Progenitor cell of endocrine pancreas (in vitro differentiated cells): Measurements from ENCODE around the gene COPG2. TPM values are rescaled to one million over a fixed set of nuclear protein-coding genes. Genes with fewer than 3 reads are reported as not detected.

Source experiments
- DNase-seq: peaks from one replicate; pipeline ENCODE4 v3.0.0; 2021; ENCODE audit warnings: low spot score; ENCODE audit not compliant: unreplicated experiment
- H3K27ac Mint-ChIP-seq: 2 replicates; pipeline ENCODE4 v1.8.0; 2021; ENCODE audit warnings: mild to moderate bottlenecking, moderate library complexity, mixed read lengths
- H3K27me3 Mint-ChIP-seq: 2 replicates; pipeline ENCODE4 v1.8.0; 2021; ENCODE audit warnings: mixed read lengths
- H3K36me3 Mint-ChIP-seq: 2 replicates; pipeline ENCODE4 v1.8.0; 2022; ENCODE audit warnings: mixed read lengths; ENCODE audit not compliant: insufficient read depth
- H3K4me1 Mint-ChIP-seq: 2 replicates; pipeline ENCODE4 v1.8.0; 2021; ENCODE audit warnings: low read depth, mixed read lengths
- H3K4me3 Mint-ChIP-seq: 2 replicates; pipeline ENCODE4 v1.8.0; 2021; ENCODE audit warnings: low read depth, mild to moderate bottlenecking, moderate library complexity, mixed read lengths
- H3K9me3 Mint-ChIP-seq: 2 replicates; pipeline ENCODE4 v1.8.0; 2021; ENCODE audit warnings: low read depth, mixed read lengths
- total RNA-seq: library from RNA; stranded (reverse); gene quantifications from 2 replicates; pipeline ENCODE4 v1.2.1, GENCODE V29; 2021
- TF ChIP-seq, protein P1 (sequence below): fragments of 200-600 bp; sonication (generic); IDR thresholded peaks from one replicate; pipeline ENCODE4 v1.5.0; 2021; ENCODE audit warnings: antibody characterized with exemption, mild to moderate bottlenecking; ENCODE audit not compliant: unreplicated experiment

The COPG2 gene
- total RNA-seq, 1 donor from 2014 or later = 57.6 TPM

DNA sequence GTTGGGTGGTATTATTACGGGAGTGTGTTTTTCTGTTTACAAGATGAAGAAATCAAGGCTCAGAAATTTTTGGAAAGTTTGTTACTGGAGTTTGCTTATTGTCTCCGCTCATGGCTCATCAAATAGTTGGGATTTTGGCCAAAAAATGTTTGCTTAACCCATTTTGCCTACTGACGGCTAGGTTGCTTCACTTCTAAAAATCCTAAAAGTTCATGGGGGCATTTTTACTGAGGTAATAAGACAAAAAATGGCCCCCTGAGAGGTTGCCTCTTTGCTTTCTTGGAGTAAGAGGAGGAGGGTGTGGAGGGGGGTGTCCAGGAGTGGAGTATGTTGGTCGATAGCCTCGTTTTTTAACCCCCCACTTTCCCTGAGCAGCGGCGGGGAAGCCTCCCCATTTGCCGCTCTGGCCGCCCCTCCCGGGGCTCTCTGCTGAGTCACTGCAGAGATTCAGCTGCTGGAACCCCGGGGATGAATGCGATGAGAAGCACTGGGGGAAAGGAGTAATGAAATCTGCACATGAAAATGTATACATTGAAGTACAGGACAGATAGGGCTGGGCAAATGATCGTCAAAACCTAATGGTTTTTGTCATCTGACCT is 175.2 kb downstream of the COPG2 start:
- no peak for DNase-seq

DNA sequence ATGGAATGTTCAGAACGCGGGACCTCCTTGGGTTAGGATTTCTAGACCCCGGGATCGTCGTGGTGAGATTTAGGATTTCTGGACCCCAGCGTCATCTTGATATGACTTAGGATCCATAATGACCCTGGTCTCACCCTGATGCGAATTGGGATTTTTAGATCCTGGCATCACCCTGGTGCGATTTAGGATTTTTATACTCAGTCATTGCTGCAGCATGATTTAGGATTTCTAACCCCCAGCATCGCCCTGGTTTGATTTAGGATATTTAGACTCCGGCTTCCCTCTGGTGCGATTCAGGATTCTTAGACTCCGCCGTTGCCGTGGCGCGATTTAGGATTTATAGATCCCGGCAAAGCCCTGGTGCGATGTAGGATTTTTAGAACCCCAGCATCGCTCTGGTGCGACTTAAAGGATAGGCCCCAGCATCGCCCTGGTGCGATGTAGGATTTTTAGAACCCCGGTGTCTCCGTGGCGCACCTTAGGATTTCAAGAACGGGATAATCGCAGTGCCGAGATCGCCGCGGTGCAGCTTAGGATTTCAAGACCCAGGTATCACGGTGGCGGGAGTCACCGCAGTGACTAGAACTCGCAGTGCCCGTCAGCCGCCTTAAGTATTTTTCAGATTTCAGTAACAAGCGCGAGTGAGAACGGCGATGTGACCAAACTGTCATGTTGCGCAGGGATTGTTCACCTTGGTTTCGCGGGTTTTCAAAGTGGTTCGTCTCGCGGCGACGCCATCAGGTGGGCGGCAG is 175.8 kb downstream of the COPG2 start:
- peak overlapping the region; percentile 93 for H3K27ac Mint-ChIP-seq
- H3K4me3 Mint-ChIP-seq = peak overlapping the region; percentile 96
- H3K9me3 Mint-ChIP-seq = peaks cover 2% of the 10 kb centered on the region
- peaks cover 46% of the 10 kb centered on the region for H3K36me3 Mint-ChIP-seq
- no peak for DNase-seq
- TF ChIP-seq, protein P1, sequence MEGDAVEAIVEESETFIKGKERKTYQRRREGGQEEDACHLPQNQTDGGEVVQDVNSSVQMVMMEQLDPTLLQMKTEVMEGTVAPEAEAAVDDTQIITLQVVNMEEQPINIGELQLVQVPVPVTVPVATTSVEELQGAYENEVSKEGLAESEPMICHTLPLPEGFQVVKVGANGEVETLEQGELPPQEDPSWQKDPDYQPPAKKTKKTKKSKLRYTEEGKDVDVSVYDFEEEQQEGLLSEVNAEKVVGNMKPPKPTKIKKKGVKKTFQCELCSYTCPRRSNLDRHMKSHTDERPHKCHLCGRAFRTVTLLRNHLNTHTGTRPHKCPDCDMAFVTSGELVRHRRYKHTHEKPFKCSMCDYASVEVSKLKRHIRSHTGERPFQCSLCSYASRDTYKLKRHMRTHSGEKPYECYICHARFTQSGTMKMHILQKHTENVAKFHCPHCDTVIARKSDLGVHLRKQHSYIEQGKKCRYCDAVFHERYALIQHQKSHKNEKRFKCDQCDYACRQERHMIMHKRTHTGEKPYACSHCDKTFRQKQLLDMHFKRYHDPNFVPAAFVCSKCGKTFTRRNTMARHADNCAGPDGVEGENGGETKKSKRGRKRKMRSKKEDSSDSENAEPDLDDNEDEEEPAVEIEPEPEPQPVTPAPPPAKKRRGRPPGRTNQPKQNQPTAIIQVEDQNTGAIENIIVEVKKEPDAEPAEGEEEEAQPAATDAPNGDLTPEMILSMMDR = no peak
- H3K27me3 Mint-ChIP-seq = peaks cover 3% of the 10 kb centered on the region
- H3K4me1 Mint-ChIP-seq = peaks cover 46% of the 10 kb centered on the region

More for the DNA sequence above, 175.2 kb downstream of the COPG2 start:
- H3K27ac Mint-ChIP-seq = peak overlapping the region; percentile 93
- TF ChIP-seq, protein P1 = no peak
- peaks cover 49% of the 10 kb centered on the region for H3K36me3 Mint-ChIP-seq
- H3K4me3 Mint-ChIP-seq = peak overlapping the region; percentile 96
- peaks cover 3% of the 10 kb centered on the region for H3K27me3 Mint-ChIP-seq
- peaks cover 2% of the 10 kb centered on the region for H3K9me3 Mint-ChIP-seq
- peaks cover 42% of the 10 kb centered on the region for H3K4me1 Mint-ChIP-seq

- peak; percentile 17 for DNase-seq
- Mint-ChIP-seq H3K4me3 (peak within 1 kb of the TSS; percentile 96), H3K27ac (peak within 1 kb of the TSS; percentile 94), H3K4me1 (peaks cover 50% of the 10 kb centered on the region), H3K36me3 (peaks cover 46% of the 10 kb centered on the region), H3K9me3 (peaks cover 2% of the 10 kb centered on the region), H3K27me3 (peaks cover 3% of the 10 kb centered on the region)
- TF ChIP-seq, protein P1 = peak; percentile 7
Measured at GRCh38 chr7:130491841-130492522, 176.6 kb downstream of the COPG2 start, which contains the start of gene MEST. TSS of gene MEST (plus strand) at chr7:130492085. CDS start at chr7:130492314, 229 bp downstream.

- H3K4me3 Mint-ChIP-seq = peak overlapping the region; percentile 75
- H3K27ac Mint-ChIP-seq = peak overlapping the region; percentile 94
- DNase-seq = peak; percentile 34
- H3K4me1 Mint-ChIP-seq = peaks cover 55% of the 10 kb centered on the region
- peaks cover 2% of the 10 kb centered on the region for H3K9me3 Mint-ChIP-seq
- TF ChIP-seq, protein P1 = peak; percentile 77
- H3K36me3 Mint-ChIP-seq = peaks cover 44% of the 10 kb centered on the region
- H3K27me3 Mint-ChIP-seq = peaks cover 3% of the 10 kb centered on the region
Measured at GRCh38 chr7:130490888-130491804, 177.4 kb downstream of the COPG2 start.
